Measurements from ENCODE around the gene KRTAP4-9. TPM values are rescaled to one million over a fixed set of nuclear protein-coding genes. Genes with fewer than 3 reads are reported as not detected.
"Not testable (repeated sequence)": the region's sequence is repeated elsewhere in the genome, so short reads cannot be mapped to it uniquely, and the experiment has no call there.

KRTAP4-9 gene
- total and polyA plus RNA-seq, 9 donors, result not detected

- no peaks in the 10 kb centered on the region for H3K36me3 ChIP-seq
- H3K27me3 ChIP-seq, result no peaks in the 10 kb centered on the region
- intact Hi-C loops (cut with DNase I), result no loop called here
- TF ChIP-seq EP300 (IDR thresholded peaks at IDR 0.05) (no peak), CTCF (IDR thresholded peaks at IDR 0.05) (no peak), POLR2A (IDR thresholded peaks at IDR 0.05) (no peak)
- no peak for DNase-seq
- H3K27ac ChIP-seq, result no peak overlapping the region
- no peaks in the 10 kb centered on the region for H3K9me3 ChIP-seq
- no peak overlapping the region for H3K4me3 ChIP-seq
- H3K4me1 ChIP-seq (ENCODE audit: insufficient read depth), result no peaks in the 10 kb centered on the region
- WGBS, 3 donors, result 88 to 89% (median 88%) methylated on average over 2 of the region's 2 CpGs
Measured at GRCh38 chr17:41145261-41145660, 40.1 kb downstream of the KRTAP4-9 start.

- intact Hi-C loops (cut with DNase I), result no loop called here
- H3K9me3 ChIP-seq, result no peaks in the 10 kb centered on the region
- H3K27ac ChIP-seq, result no peak overlapping the region
- no peaks in the 10 kb centered on the region for H3K4me1 ChIP-seq (ENCODE audit: insufficient read depth)
- no peaks in the 10 kb centered on the region for H3K27me3 ChIP-seq
- no peaks in the 10 kb centered on the region for H3K36me3 ChIP-seq
- WGBS, 3 donors, result 71 to 95% (median 93%) methylated on average over 2 of the region's 2 CpGs
- TF ChIP-seq EP300 (IDR thresholded peaks at IDR 0.05) (no peak), POLR2A (IDR thresholded peaks at IDR 0.05) (no peak), CTCF (IDR thresholded peaks at IDR 0.05) (no peak)
- no peak overlapping the region for H3K4me3 ChIP-seq
- no peak for DNase-seq
Measured at GRCh38 chr17:41147531-41148204, 42.5 kb downstream of the KRTAP4-9 start.

DNA sequence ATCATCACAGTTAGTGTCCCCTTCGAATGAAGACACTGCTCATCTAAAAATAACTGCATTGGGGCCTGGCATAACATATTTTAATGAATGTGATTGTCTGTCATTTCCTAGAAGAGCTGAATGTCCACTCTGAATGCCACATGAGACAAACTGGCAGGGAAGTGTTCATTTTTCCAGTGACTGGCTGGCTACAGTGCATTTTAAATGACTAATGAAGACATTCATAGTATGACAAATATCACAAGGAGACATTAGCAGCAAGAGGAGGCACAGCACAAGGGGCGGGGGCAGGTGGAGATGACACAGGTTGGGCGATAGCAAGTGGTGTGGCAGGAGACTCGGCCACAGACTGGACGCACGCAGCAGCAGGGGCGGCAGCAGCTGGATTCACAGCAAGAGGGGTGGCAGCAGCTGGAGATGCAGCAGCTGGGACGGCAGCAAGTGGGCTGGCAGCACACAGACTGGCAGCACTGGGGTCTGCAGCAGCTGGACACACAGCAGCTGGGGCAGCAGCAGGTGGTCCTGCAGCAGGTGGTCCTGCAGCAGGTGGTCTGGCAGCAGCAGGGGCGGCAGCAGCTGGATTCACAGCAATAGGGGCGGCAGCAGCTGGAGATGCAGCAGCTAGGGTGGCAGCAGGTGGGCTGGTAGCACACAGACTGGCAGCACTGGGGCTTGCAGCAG is 43.9 kb downstream of the KRTAP4-9 start:
- H3K4me1 ChIP-seq (ENCODE audit: insufficient read depth); intact Hi-C loops (cut with DNase I); H3K36me3 ChIP-seq; DNase-seq; H3K27me3 ChIP-seq; H3K4me3 ChIP-seq; H3K27ac ChIP-seq; H3K9me3 ChIP-seq: not testable (repeated sequence)
- 69 to 81% (median 70%) methylated on average over 10 of the region's 10 CpGs for WGBS, 3 donors

- no peaks in the 10 kb centered on the region for H3K36me3 ChIP-seq
- no peak within 1 kb of the TSS for H3K4me3 ChIP-seq
- WGBS, 3 donors, result 48 to 56% (median 50%) methylated on average over 2 of the region's 2 CpGs
- no peak for TF ChIP-seq POLR2A (IDR thresholded peaks at IDR 0.05)
- TF ChIP-seq CTCF (IDR thresholded peaks at IDR 0.05), result no peak
- no peak for TF ChIP-seq EP300 (IDR thresholded peaks at IDR 0.05)
- H3K4me1 ChIP-seq (ENCODE audit: insufficient read depth), result no peaks in the 10 kb centered on the region
- intact Hi-C loops (cut with DNase I), result no loop called here
- H3K27me3 ChIP-seq, result no peaks in the 10 kb centered on the region
- no peak for DNase-seq
- H3K9me3 ChIP-seq, result no peaks in the 10 kb centered on the region
- no peak within 1 kb of the TSS for H3K27ac ChIP-seq
Measured at GRCh38 chr17:41149652-41149985, 44.4 kb downstream of the KRTAP4-9 start, which contains the start of gene KRTAP4-5. KRTAP4-5 (minus strand) TSS chr17:41149825; CDS start chr17:41149767, 58 bp downstream.

- Histone ChIP-seq H3K27me3 (no peaks in the 10 kb centered on the region), H3K36me3 (no peaks in the 10 kb centered on the region), H3K4me1 (ENCODE audit: insufficient read depth) (no peaks in the 10 kb centered on the region), H3K4me3 (no peak overlapping the region), H3K9me3 (no peaks in the 10 kb centered on the region), H3K27ac (no peak overlapping the region)
- TF ChIP-seq EP300 (IDR thresholded peaks at IDR 0.05) (no peak), CTCF (IDR thresholded peaks at IDR 0.05) (no peak), POLR2A (IDR thresholded peaks at IDR 0.05) (no peak)
- DNase-seq, result no peak
- 81 to 85% (median 84%) methylated on average over 4 of the region's 4 CpGs for WGBS, 3 donors
- intact Hi-C loops (cut with DNase I), result no loop called here
Measured at GRCh38 chr17:41150026-41150425, 44.8 kb downstream of the KRTAP4-9 start.
